GM12878 (cell line): ENCODE results near the gene MPC1. TPM values are rescaled to one million over a fixed set of nuclear protein-coding genes. Genes with fewer than 3 reads are reported as not detected.

Experiments
- CBX3 ChIP-seq: fragments of 200-600 bp; sonication (generic); IDR thresholded peaks from 2 replicates; pipeline ENCODE4 v1.6.1; 2016; ENCODE audit warnings: low read depth, borderline replicate concordance
- EZH2 ChIP-seq: IDR thresholded peaks from 2 replicates; pipeline ENCODE4 v1.6.1; 2012; ENCODE audit warnings: low read depth, mild to moderate bottlenecking, control low read depth, inconsistent platforms, low read length, borderline replicate concordance; ENCODE audit not compliant: control insufficient read depth
- FOS ChIP-seq: IDR thresholded peaks from 3 replicates; pipeline ENCODE4 v1.6.1; 2011; ENCODE audit warnings: borderline replicate concordance; ENCODE audit not compliant: insufficient read length; ENCODE audit errors: extremely low read depth
- GABPA ChIP-seq: IDR thresholded peaks from 2 replicates; pipeline ENCODE4 v1.6.1; 2014; ENCODE audit warnings: antibody characterized with exemption, low read depth, mild to moderate bottlenecking, inconsistent platforms
- GATAD2B ChIP-seq: fragments of 450-650 bp; conservative IDR thresholded peaks from 2 replicates; pipeline ENCODE4 v1.6.1; 2017; ENCODE audit warnings: low read depth, mild to moderate bottlenecking, moderate library complexity
- KAT2A ChIP-seq: conservative IDR thresholded peaks from 2 replicates; pipeline ENCODE4 v1.6.1; 2011; ENCODE audit warnings: low read depth, low read length; ENCODE audit not compliant: control insufficient read depth
- MAX ChIP-seq: IDR thresholded peaks from 2 replicates; pipeline ENCODE4 v1.6.1; 2012; ENCODE audit warnings: low read depth, low read length, improper control_type of control experiment
- MEF2A ChIP-seq: IDR thresholded peaks from 2 replicates; pipeline ENCODE4 v1.6.1; 2011; ENCODE audit warnings: low read depth, mild to moderate bottlenecking, low read length, moderate library complexity; ENCODE audit not compliant: insufficient read depth
- MTA3 ChIP-seq: IDR thresholded peaks from 2 replicates; pipeline ENCODE4 v1.6.1; 2012; ENCODE audit warnings: low read length, inconsistent platforms, borderline replicate concordance
- MYC ChIP-seq: IDR thresholded peaks from 2 replicates; pipeline ENCODE4 v1.6.1; 2011; ENCODE audit warnings: mild to moderate bottlenecking, low read length, moderate library complexity, inconsistent platforms; ENCODE audit not compliant: insufficient read depth, insufficient replicate concordance, insufficient read length, severe bottlenecking
- NBN ChIP-seq: fragments of 450-650 bp; IDR thresholded peaks from 2 replicates; pipeline ENCODE4 v1.6.1; 2016
- NR2C1 ChIP-seq: fragments of 450-650 bp; IDR thresholded peaks from 2 replicates; pipeline ENCODE4 v1.6.1; 2017; ENCODE audit warnings: antibody characterized with exemption, mild to moderate bottlenecking, moderate library complexity
- NR2F1 ChIP-seq: fragments of 450-650 bp; conservative IDR thresholded peaks from 2 replicates; pipeline ENCODE4 v1.6.1; 2017; ENCODE audit warnings: mild to moderate bottlenecking
- SMARCA5 ChIP-seq: fragments of 450-650 bp; IDR thresholded peaks from 2 replicates; pipeline ENCODE4 v1.6.1; 2017; ENCODE audit warnings: mild to moderate bottlenecking
- SP1 ChIP-seq: IDR thresholded peaks from one replicate; pipeline ENCODE4 v1.6.1; 2011; ENCODE audit warnings: low read depth, low read length
- SPI1 ChIP-seq: IDR thresholded peaks from 2 replicates; pipeline ENCODE4 v1.6.1; 2011; ENCODE audit warnings: low read depth, mild to moderate bottlenecking, low read length, moderate library complexity, borderline replicate concordance; ENCODE audit not compliant: insufficient read depth
- YY1 ChIP-seq: IDR thresholded peaks from 2 replicates; pipeline ENCODE4 v1.6.1; 2011; ENCODE audit warnings: low read depth, mild to moderate bottlenecking, low read length
- ZBTB33 ChIP-seq: fragments of 450-650 bp; IDR thresholded peaks from 2 replicates; pipeline ENCODE4 v1.6.1; 2017; ENCODE audit warnings: mild to moderate bottlenecking
- ZSCAN29 ChIP-seq: fragments of 450-650 bp; IDR thresholded peaks from 2 replicates; pipeline ENCODE4 v1.6.1; 2017; ENCODE audit warnings: mild to moderate bottlenecking, moderate library complexity
- polyA plus RNA-seq, 11 experiments: library from polyadenylated mRNA; depleted of rRNA in 4 of 11; unstranded in 6 of 11; stranded (reverse) in 5 of 11; fragments of >200 nt; fragmentation: Nextera tagmentation in 4 of 11; fragmentation: Illumina TruSeq in 1 of 11; extraction: Ambion mirVana in 4 of 11; extraction: Trizol in 1 of 11; gene quantifications; 1 replicate in 1 of 11; 2 replicates in 10 of 11; pipeline versions ENCODE4 v1.2.1 to v1.2.3, GENCODE V29; 2011 to 2016; ENCODE audit warnings: inconsistent platforms in 2 of 11, missing spikeins in 2 of 11, low read depth in 1 of 11
- total RNA-seq, 4 experiments: library from RNA; depleted of rRNA in 3 of 4; stranded (reverse); fragments of >200 nt in 3 of 4; fragmentation: Illumina TruSeq in 1 of 4; extraction: Trizol in 1 of 4; gene quantifications; 2 replicates each; pipeline versions ENCODE4 v1.2.1 to v1.2.3, GENCODE V29; 2013 to 2021
- TF ChIP-seq, protein P1 (sequence below): IDR thresholded peaks from 2 replicates; pipeline ENCODE4 v1.6.1; 2012; ENCODE audit warnings: mild to moderate bottlenecking, low read depth, low read length
- TF ChIP-seq, protein P2 (sequence below): fragments of 450-650 bp; IDR thresholded peaks from 2 replicates; pipeline ENCODE4 v1.6.1; 2016; ENCODE audit warnings: mild to moderate bottlenecking

Gene MPC1
- total and polyA plus RNA-seq, 10 of the 15 experiments (the other 5 are each of a cell fraction or from before 2014, with no cell fraction given) = 53.2 to 177 (median 78.8) TPM

DNA sequence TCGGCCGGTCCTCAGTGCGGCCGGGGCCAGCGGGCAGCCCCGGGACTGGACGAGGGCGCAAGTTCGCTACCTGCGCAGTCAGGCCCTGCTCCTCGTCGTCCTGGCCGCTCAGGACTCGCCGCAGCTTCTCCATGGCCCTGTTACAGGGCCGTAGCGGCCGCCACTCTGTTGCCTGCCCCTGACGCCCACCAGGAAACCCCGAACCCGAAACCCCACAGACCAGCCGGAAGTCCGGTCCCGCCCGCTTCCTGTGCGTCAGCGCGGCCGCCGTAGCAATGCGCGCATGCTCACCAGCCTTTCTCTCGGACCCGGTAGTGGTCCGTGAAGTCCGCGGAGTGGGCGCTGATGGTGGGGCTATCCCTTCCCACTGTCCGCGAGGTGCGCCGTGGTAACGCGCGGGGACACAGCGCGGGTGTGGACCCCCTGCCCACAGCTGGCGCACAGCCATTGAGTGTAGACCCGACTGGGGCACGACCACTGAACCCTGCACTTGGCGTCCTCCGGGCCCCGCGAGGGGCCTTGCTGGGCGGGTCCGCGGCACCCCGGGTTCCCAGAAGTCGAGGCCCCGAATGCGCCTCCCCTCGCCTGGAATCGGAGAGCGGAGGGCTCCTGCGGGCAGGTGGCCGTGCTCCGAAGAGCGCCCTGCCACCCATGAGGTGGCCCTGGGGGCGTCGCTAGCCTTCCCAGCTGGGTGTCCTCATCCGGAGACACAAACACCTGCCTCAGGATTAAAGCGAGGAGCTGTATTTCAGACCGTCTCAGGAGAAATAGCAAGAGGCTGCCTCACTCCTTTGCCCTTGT is 40.2 kb downstream of the MPC1 start, which contains the start of gene SFT2D1 (continued):
- TF ChIP-seq, protein P1, sequence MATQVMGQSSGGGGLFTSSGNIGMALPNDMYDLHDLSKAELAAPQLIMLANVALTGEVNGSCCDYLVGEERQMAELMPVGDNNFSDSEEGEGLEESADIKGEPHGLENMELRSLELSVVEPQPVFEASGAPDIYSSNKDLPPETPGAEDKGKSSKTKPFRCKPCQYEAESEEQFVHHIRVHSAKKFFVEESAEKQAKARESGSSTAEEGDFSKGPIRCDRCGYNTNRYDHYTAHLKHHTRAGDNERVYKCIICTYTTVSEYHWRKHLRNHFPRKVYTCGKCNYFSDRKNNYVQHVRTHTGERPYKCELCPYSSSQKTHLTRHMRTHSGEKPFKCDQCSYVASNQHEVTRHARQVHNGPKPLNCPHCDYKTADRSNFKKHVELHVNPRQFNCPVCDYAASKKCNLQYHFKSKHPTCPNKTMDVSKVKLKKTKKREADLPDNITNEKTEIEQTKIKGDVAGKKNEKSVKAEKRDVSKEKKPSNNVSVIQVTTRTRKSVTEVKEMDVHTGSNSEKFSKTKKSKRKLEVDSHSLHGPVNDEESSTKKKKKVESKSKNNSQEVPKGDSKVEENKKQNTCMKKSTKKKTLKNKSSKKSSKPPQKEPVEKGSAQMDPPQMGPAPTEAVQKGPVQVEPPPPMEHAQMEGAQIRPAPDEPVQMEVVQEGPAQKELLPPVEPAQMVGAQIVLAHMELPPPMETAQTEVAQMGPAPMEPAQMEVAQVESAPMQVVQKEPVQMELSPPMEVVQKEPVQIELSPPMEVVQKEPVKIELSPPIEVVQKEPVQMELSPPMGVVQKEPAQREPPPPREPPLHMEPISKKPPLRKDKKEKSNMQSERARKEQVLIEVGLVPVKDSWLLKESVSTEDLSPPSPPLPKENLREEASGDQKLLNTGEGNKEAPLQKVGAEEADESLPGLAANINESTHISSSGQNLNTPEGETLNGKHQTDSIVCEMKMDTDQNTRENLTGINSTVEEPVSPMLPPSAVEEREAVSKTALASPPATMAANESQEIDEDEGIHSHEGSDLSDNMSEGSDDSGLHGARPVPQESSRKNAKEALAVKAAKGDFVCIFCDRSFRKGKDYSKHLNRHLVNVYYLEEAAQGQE = peak; percentile 41; the same call in 1 of the 2 replicates
- TF ChIP-seq NR2C1 = peak; percentile 44; the same call in 1 of the 2 replicates
- peak; percentile 92 for TF ChIP-seq SMARCA5
- TF ChIP-seq MYC = no peak
- peak; percentile 79 for TF ChIP-seq GABPA
- no peak for TF ChIP-seq CBX3
- TF ChIP-seq SPI1 = peak; percentile 25; the same call in 1 of the 2 replicates
- no peak for TF ChIP-seq FOS
- TF ChIP-seq GATAD2B = peak; percentile 99
- TF ChIP-seq YY1 = peak; percentile 84
- no peak; the same call in 1 of the 2 replicates for TF ChIP-seq MTA3
- 0 out of 2 replicates have a peak, but pooled peaks have one; percentile 25 for TF ChIP-seq MEF2A
- peak; percentile 84 for TF ChIP-seq SP1
- TF ChIP-seq NR2F1 = peak; percentile 61; the same call in 1 of the 2 replicates
- no peak for TF ChIP-seq ZBTB33
- TF ChIP-seq KAT2A = no peak
- TF ChIP-seq EZH2 = no peak
- TF ChIP-seq MAX = 0 out of 2 replicates have a peak, but pooled peaks have one; percentile 45
- TF ChIP-seq ZSCAN29 = 0 out of 2 replicates have a peak, but pooled peaks have one; percentile 25
- TF ChIP-seq, protein P2, sequence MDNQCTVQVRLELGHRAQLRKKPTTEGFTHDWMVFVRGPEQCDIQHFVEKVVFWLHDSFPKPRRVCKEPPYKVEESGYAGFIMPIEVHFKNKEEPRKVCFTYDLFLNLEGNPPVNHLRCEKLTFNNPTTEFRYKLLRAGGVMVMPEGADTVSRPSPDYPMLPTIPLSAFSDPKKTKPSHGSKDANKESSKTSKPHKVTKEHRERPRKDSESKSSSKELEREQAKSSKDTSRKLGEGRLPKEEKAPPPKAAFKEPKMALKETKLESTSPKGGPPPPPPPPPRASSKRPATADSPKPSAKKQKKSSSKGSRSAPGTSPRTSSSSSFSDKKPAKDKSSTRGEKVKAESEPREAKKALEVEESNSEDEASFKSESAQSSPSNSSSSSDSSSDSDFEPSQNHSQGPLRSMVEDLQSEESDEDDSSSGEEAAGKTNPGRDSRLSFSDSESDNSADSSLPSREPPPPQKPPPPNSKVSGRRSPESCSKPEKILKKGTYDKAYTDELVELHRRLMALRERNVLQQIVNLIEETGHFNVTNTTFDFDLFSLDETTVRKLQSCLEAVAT = peak; percentile 54
- TF ChIP-seq NBN = peak; percentile 83; the same call in 1 of the 2 replicates
